Ectodermal cell (in vitro differentiated cells): ENCODE measurements around the gene C5orf63.

ENCODE experiments used
- H3K27ac ChIP-seq: 2 replicates; pipeline ENCODE4 v1.7.0; 2013; ENCODE audit warnings: mild to moderate bottlenecking, low read depth, low read length; ENCODE audit not compliant: insufficient read depth, poor library complexity, severe bottlenecking
- H3K27me3 ChIP-seq: 2 replicates; pipeline ENCODE4 v1.7.0; 2013; ENCODE audit warnings: mild to moderate bottlenecking, low read length; ENCODE audit not compliant: insufficient read depth, control insufficient read depth, poor library complexity, severe bottlenecking
- H3K36me3 ChIP-seq: one replicate; pipeline ENCODE4 v1.7.0; 2013; ENCODE audit warnings: low read length; ENCODE audit not compliant: control insufficient read depth, insufficient read depth
- H3K4me1 ChIP-seq: one replicate; pipeline ENCODE4 v1.7.0; 2013; ENCODE audit warnings: low read length; ENCODE audit not compliant: control insufficient read depth, insufficient read depth
- H3K4me3 ChIP-seq: 2 replicates; pipeline ENCODE4 v1.7.0; 2013; ENCODE audit warnings: low read depth, low read length, control low read depth; ENCODE audit not compliant: insufficient read depth
- H3K9me3 ChIP-seq: 2 replicates; pipeline ENCODE4 v1.7.0; 2013; ENCODE audit warnings: mild to moderate bottlenecking, low read length, moderate library complexity; ENCODE audit not compliant: control insufficient read depth
- WGBS, 2 experiments: methylation state at CpG; one replicate each; pipeline ENCODE4 v1.1.7; 2013; ENCODE audit warnings: missing lambda C conversion rate in 2 of 2; 5-methylcytosine and 5-hydroxymethylcytosine counted together

C5orf63 gene

DNA sequence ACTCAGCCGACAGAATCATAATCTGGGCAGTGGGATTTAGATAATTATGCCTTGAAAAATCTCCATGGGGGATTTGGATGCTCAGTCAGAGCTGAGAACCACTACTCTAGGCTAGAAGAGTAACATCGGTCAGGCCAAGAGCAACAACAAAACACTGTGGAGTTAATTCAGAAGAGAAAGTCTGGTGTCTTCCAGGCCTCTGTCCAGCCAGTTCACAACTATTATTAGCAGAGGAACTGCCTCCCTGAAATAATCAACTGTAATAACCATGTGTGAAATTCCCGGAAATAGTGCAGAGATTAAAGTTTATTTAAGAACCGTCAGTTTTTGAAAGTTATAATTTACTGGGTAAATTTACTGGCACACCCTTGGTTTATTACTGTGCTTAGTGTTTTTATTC, 34.8 kb downstream of the C5orf63 start:
- H3K4me1 ChIP-seq = no peaks in the 10 kb centered on the region
- 89 to 97% methylated on average over 4 of the region's 4 CpGs for whole genome bisulfite sequencing, 2 experiments
- H3K4me3 ChIP-seq = no peak overlapping the region
- peaks cover 4% of the 10 kb centered on the region for H3K27me3 ChIP-seq
- no peak overlapping the region for H3K27ac ChIP-seq
- H3K36me3 ChIP-seq = no peaks in the 10 kb centered on the region
- no peaks in the 10 kb centered on the region for H3K9me3 ChIP-seq

DNA sequence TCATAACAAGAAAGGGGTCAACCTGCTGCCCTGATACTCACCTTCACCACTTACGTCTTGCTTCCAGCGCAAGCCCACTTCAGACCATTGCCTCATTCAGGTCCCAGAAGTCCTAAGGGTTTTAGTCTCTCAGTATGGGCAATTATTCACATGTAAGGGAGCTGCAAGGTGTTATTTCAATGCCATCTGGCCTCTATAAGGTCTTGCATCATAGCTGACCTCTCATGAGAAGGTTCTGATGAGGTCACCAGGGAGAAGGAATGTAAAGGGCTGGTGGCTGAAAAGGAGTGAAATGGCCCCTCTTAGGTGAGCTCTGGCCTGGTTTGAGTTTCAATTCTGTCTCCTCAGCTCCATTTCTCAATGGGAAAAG, 41.5 kb downstream of the C5orf63 start:
- Histone ChIP-seq H3K9me3 (no peaks in the 10 kb centered on the region), H3K27me3 (peaks cover 37% of the 10 kb centered on the region), H3K27ac (no peak overlapping the region), H3K4me3 (no peak overlapping the region), H3K4me1 (no peaks in the 10 kb centered on the region), H3K36me3 (no peaks in the 10 kb centered on the region)
- 97 to 99% methylated on average over 2 of the region's 2 CpGs for WGBS, 2 experiments

GRCh38 chr5:127031147-127031862, 42.0 kb downstream of the C5orf63 start:
- H3K36me3 ChIP-seq = no peaks in the 10 kb centered on the region
- H3K27ac ChIP-seq = no peak overlapping the region
- 32 to 34% methylated on average over 45 of the region's 45 CpGs for WGBS, 2 experiments

GRCh38 chr5:127030259-127031146, 42.8 kb downstream of the C5orf63 start, which contains the start of gene MARCHF3:
TSS of gene MARCHF3 (minus strand) at chr5:127030558. CDS start at chr5:126918171, 112,387 bp downstream.
- peaks cover 37% of the 10 kb centered on the region for H3K27me3 ChIP-seq
- H3K4me1 ChIP-seq = no peaks in the 10 kb centered on the region
- WGBS, 2 experiments = 0% methylated on average over 97 of the region's 97 CpGs
- no peaks in the 10 kb centered on the region for H3K9me3 ChIP-seq
- H3K36me3 ChIP-seq = no peaks in the 10 kb centered on the region
- H3K4me3 ChIP-seq = peak within 1 kb of the TSS; percentile 75
- peak within 1 kb of the TSS; percentile 44 for H3K27ac ChIP-seq

More at GRCh38 chr5:127031147-127031862, 42.0 kb downstream of the C5orf63 start:
- H3K27me3 ChIP-seq = peaks cover 37% of the 10 kb centered on the region
- no peaks in the 10 kb centered on the region for H3K4me1 ChIP-seq
- no peaks in the 10 kb centered on the region for H3K9me3 ChIP-seq
- peak overlapping the region; percentile 75 for H3K4me3 ChIP-seq

DNA sequence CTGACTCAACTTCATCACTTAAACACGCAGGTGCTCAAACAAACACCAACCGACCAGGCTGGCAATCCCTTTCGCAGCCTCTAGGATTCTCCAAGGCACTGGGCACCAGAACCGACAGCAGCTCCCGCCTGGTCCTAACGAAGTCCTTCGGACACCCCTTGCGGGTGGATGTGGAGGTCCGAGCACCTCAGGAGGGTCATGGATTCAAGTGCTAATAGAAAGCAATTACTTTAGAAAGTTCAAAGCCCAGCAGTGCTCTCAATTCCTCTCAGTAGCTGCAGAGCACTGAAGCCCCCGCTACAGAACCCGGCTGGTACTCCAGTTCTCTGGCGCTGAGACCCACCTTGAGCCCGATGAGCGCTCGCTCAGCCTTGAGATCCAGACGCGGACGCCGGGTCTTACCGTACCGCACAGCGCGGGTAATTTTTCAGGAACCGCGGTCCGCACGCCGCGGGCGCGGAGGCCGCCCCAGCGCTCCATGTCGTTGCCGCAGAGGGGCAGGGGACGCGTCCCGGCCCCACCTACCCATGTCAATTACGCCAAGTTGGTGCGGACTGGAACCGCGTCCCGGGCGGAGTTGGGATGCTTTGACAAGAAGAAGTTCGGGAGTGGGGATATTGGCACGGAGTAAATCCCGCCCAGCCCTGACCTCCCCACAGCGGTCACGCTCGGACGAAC, 43.6 kb downstream of the C5orf63 start:
- H3K36me3 ChIP-seq = no peaks in the 10 kb centered on the region
- H3K27me3 ChIP-seq = peaks cover 37% of the 10 kb centered on the region
- H3K4me3 ChIP-seq = peak overlapping the region; percentile 75
- H3K27ac ChIP-seq = no peak overlapping the region
- no peaks in the 10 kb centered on the region for H3K9me3 ChIP-seq
- H3K4me1 ChIP-seq = no peaks in the 10 kb centered on the region
- 0 to 1% methylated on average over 51 of the region's 51 CpGs for WGBS, 2 experiments

- Histone ChIP-seq H3K4me3 (no peak overlapping the region), H3K36me3 (no peaks in the 10 kb centered on the region), H3K4me1 (no peaks in the 10 kb centered on the region), H3K9me3 (no peaks in the 10 kb centered on the region), H3K27me3 (peaks cover 37% of the 10 kb centered on the region), H3K27ac (no peak overlapping the region)
- 87 to 88% methylated on average over 11 to 12 of the region's 12 CpGs for whole genome bisulfite sequencing, 2 experiments
These were observed 44.4 kb downstream of the C5orf63 start for GRCh38 chr5:127028822-127029457.

- Histone ChIP-seq H3K4me1 (no peaks in the 10 kb centered on the region), H3K36me3 (no peaks in the 10 kb centered on the region), H3K27ac (no peak overlapping the region), H3K9me3 (no peaks in the 10 kb centered on the region), H3K4me3 (no peak overlapping the region), H3K27me3 (peaks cover 34% of the 10 kb centered on the region)
- 92 to 93% methylated on average over 1 of the region's 1 CpG for WGBS, 2 experiments
These were observed 45.8 kb downstream of the C5orf63 start for GRCh38 chr5:127027539-127027938.

DNA sequence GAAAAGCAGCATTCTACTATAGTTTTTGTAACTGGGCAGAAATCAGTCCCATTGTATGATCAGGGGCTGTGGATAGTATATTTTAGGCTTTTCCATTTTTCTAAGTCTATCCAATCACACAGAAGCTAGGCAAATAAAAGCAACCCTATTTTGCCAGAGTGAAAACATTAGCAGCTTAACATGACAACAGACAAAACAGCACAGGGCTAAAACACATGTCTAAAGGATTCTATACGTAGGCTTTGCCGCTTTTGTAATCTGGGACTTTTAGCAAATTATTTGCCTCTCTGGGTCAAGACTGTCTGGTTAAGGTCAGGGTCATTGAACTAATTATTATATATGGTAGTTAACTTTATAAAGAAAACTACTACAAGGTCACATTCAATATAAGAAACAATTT, 47.1 kb downstream of the C5orf63 start:
- 88 to 96% methylated on average over 2 of the region's 2 CpGs for WGBS, 2 experiments
- no peaks in the 10 kb centered on the region for H3K4me1 ChIP-seq
- no peak overlapping the region for H3K27ac ChIP-seq
- no peaks in the 10 kb centered on the region for H3K9me3 ChIP-seq
- no peaks in the 10 kb centered on the region for H3K36me3 ChIP-seq
- H3K27me3 ChIP-seq = peaks cover 21% of the 10 kb centered on the region
- H3K4me3 ChIP-seq = no peak overlapping the region

DNA sequence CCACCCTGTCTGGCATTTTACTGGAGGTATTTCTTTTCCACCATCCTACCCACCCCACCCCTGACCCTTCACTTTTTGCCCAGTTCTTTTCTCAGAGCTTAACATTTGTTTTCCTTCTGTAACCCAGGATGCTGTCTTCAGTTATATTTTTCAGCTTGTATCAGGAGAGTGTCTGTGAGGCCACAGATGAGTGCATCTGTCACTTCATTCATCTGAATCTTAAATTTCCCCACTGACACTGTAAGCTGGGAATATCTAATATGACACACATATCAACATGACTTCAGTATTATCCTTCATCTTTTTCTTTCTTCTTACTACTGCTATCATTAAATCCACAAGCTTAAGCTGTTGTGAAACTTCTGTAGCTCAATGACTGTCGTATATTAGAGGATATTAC, 47.8 kb downstream of the C5orf63 start:
- no peaks in the 10 kb centered on the region for H3K9me3 ChIP-seq
- H3K36me3 ChIP-seq = no peaks in the 10 kb centered on the region
- peaks cover 17% of the 10 kb centered on the region for H3K27me3 ChIP-seq
- no peaks in the 10 kb centered on the region for H3K4me1 ChIP-seq
- H3K27ac ChIP-seq = no peak overlapping the region
- no peak overlapping the region for H3K4me3 ChIP-seq
- WGBS, 2 experiments = 83 to 93% methylated on average over 1 of the region's 1 CpG
